Ishikawa (cell line): ENCODE data around the gene DSCAML1.

Experiments used
- CEBPB ChIP-seq: IDR thresholded peaks from 2 replicates; pipeline ENCODE4 v1.6.1; 2012
- CREB1 ChIP-seq: IDR thresholded peaks from 2 replicates; pipeline ENCODE4 v1.6.1; 2012; ENCODE audit warnings: low read depth
- EP300 ChIP-seq: IDR thresholded peaks from 2 replicates; pipeline ENCODE4 v1.6.1; 2012; ENCODE audit warnings: borderline replicate concordance
- NFIC ChIP-seq: IDR thresholded peaks from 2 replicates; pipeline ENCODE4 v1.6.1; 2012
- REST ChIP-seq: IDR thresholded peaks from 2 replicates; pipeline ENCODE4 v1.6.1; 2012; ENCODE audit warnings: low read depth, mild to moderate bottlenecking
- TAF1 ChIP-seq: IDR thresholded peaks from 2 replicates; pipeline ENCODE4 v1.6.1; 2012; ENCODE audit warnings: low read depth, mild to moderate bottlenecking
- USF1 ChIP-seq: IDR thresholded peaks from 2 replicates; pipeline ENCODE4 v1.6.1; 2012

GRCh38 chr11:117467770-117468169, 329.2 kb downstream of the DSCAML1 start:
- no peak for TF ChIP-seq EP300
- no peak for TF ChIP-seq CEBPB
- TF ChIP-seq REST = no peak
- TF ChIP-seq CREB1 = no peak
- no peak for TF ChIP-seq NFIC
- 0 out of 2 replicates have a peak, but pooled peaks have one; percentile 39 for TF ChIP-seq USF1
- TF ChIP-seq TAF1 = no peak
